Measurements from ENCODE around the gene TMPRSS11B.

- no peak for TF ChIP-seq CTCF (IDR thresholded peaks at IDR 0.05)
- no peak for TF ChIP-seq POLR2A (IDR thresholded peaks at IDR 0.05)
These were observed 29.0 kb downstream of the TMPRSS11B start for GRCh38 chr4:68216501-68216900.
